Measurements from ENCODE around the gene CNKSR1.
"Not testable (repeated sequence)": the region's sequence is repeated elsewhere in the genome, so short reads cannot be mapped to it uniquely, and the experiment has no call there.

Gene CNKSR1

DNA sequence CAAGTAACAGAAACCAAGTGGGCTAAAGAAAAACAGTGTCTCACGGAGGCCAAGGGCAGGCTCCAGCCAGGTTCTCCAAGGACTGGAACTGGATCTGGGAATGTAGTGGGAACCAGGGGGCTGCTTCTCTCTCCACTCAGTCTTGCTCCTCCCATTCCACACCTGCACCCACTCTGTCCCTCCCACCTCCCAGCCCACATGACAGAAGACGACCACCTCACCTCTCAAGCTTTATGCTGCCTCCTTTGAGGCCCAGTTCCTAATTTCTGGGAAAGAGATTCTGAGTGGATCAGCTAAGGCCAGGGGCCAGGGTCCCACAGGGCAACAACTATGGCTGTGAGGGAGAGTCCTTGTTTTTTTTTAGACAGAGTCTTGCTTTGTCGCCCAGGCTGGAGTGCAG lies 38.0 kb downstream of the CNKSR1 start:
- Histone ChIP-seq H3K9ac (ENCODE audit: low read length) (no peak overlapping the region), H3K4me1 (ENCODE audit: control insufficient read depth, low read depth, low read length) (no peaks in the 10 kb centered on the region), H3K4me3 (ENCODE audit: low read length) (no peak overlapping the region), H3K36me3 (ENCODE audit: control insufficient read depth, low read depth, low read length) (no peaks in the 10 kb centered on the region), H3K27me3 (ENCODE audit: control insufficient read depth, insufficient read depth, low read length) (no peaks in the 10 kb centered on the region), H3K9me3 (ENCODE audit: control insufficient read depth, low read depth, low read length) (no peaks in the 10 kb centered on the region), H3K27ac (ENCODE audit: low read length) (no peak overlapping the region)

DNA sequence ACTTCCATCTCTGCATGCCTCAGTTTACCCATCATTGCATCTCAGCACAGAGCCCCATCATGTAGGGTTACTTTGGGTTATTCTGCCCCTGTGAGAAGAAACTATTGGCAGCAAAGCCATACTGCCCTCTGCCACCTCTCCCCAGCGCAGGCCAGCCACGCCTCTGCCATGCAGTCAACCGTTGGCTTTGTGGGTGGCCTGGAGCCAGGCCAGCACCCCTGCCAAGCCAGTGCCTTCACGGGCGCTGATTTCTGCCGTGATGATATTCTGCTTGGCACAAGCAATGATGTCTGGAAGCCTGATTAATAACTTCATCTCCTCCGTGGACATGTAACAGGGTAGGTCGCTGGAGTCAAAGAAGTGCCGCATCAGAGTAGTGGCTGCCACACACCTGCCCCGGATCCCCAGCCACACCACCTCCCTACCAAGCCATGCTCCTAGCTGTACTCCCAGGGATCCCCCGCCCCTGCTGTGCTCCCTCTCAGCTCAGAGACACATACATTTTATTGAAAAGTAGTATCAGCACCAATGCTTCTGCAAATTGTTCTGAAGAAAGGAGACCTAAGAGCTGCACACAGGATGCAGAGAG lies 41.7 kb downstream of the CNKSR1 start:
- no peak overlapping the region for H3K9ac ChIP-seq (ENCODE audit: low read length)
- H3K27ac ChIP-seq (ENCODE audit: low read length): no peak overlapping the region
- H3K4me3 ChIP-seq (ENCODE audit: low read length): no peak overlapping the region
- H3K27me3 ChIP-seq (ENCODE audit: control insufficient read depth, insufficient read depth, low read length): peaks cover 15% of the 10 kb centered on the region
- no peaks in the 10 kb centered on the region for H3K36me3 ChIP-seq (ENCODE audit: control insufficient read depth, low read depth, low read length)
- H3K9me3 ChIP-seq (ENCODE audit: control insufficient read depth, low read depth, low read length): no peaks in the 10 kb centered on the region
- H3K4me1 ChIP-seq (ENCODE audit: control insufficient read depth, low read depth, low read length): no peaks in the 10 kb centered on the region

GRCh38 chr1:26220199-26220912 lies 43.1 kb downstream of the CNKSR1 start:
- Histone ChIP-seq H3K9me3 (ENCODE audit: control insufficient read depth, low read depth, low read length) (no peaks in the 10 kb centered on the region), H3K4me1 (ENCODE audit: control insufficient read depth, low read depth, low read length) (no peaks in the 10 kb centered on the region), H3K27ac (ENCODE audit: low read length) (no peak overlapping the region), H3K9ac (ENCODE audit: low read length) (no peak overlapping the region), H3K4me3 (ENCODE audit: low read length) (no peak overlapping the region), H3K27me3 (ENCODE audit: control insufficient read depth, insufficient read depth, low read length) (peaks cover 27% of the 10 kb centered on the region), H3K36me3 (ENCODE audit: control insufficient read depth, low read depth, low read length) (no peaks in the 10 kb centered on the region)

- H3K9me3 ChIP-seq (ENCODE audit: control insufficient read depth, low read depth, low read length): no peaks in the 10 kb centered on the region
- peaks cover 34% of the 10 kb centered on the region for H3K27me3 ChIP-seq (ENCODE audit: control insufficient read depth, insufficient read depth, low read length)
- no peak overlapping the region for H3K4me3 ChIP-seq (ENCODE audit: low read length)
- H3K36me3 ChIP-seq (ENCODE audit: control insufficient read depth, low read depth, low read length): no peaks in the 10 kb centered on the region
- no peak overlapping the region for H3K27ac ChIP-seq (ENCODE audit: low read length)
- H3K4me1 ChIP-seq (ENCODE audit: control insufficient read depth, low read depth, low read length): no peaks in the 10 kb centered on the region
- H3K9ac ChIP-seq (ENCODE audit: low read length): no peak overlapping the region
Measured at GRCh38 chr1:26221094-26221493, 43.8 kb downstream of the CNKSR1 start.

DNA sequence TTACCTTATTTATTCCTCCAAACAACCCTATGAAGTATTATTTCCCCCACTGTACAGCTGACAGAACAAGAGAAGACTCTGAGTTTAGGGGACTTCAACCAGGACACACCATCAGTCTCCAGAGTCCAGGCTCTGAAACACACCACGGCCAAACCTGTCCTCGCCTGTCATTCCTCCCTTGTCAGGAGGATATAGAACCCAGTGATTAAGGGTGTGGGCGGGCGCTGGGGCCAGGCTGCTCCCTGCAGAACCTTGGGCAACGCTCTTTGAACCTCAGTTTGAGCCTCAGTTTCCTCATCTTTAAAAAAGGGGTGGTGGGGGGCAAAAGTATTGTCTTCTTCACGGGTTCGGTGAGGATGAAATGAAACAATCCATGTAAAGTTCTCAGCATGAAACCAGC lies 47.3 kb downstream of the CNKSR1 start:
- Histone ChIP-seq H3K27me3 (ENCODE audit: control insufficient read depth, insufficient read depth, low read length) (peaks cover 52% of the 10 kb centered on the region), H3K9me3 (ENCODE audit: control insufficient read depth, low read depth, low read length) (no peaks in the 10 kb centered on the region), H3K36me3 (ENCODE audit: control insufficient read depth, low read depth, low read length) (no peaks in the 10 kb centered on the region), H3K4me1 (ENCODE audit: control insufficient read depth, low read depth, low read length) (no peaks in the 10 kb centered on the region), H3K27ac (ENCODE audit: low read length) (no peak overlapping the region), H3K9ac (ENCODE audit: low read length) (no peak overlapping the region), H3K4me3 (ENCODE audit: low read length) (peak overlapping the region; percentile 63)

- Histone ChIP-seq H3K27me3 (ENCODE audit: control insufficient read depth, insufficient read depth, low read length) (peaks cover 52% of the 10 kb centered on the region), H3K4me1 (ENCODE audit: control insufficient read depth, low read depth, low read length) (no peaks in the 10 kb centered on the region), H3K9me3 (ENCODE audit: control insufficient read depth, low read depth, low read length) (no peaks in the 10 kb centered on the region), H3K36me3 (ENCODE audit: control insufficient read depth, low read depth, low read length) (no peaks in the 10 kb centered on the region), H3K4me3 (ENCODE audit: low read length) (peak overlapping the region; percentile 63), H3K9ac (ENCODE audit: low read length) (no peak overlapping the region), H3K27ac (ENCODE audit: low read length) (no peak overlapping the region)
Measured at GRCh38 chr1:26225033-26225831, 47.9 kb downstream of the CNKSR1 start.

- not testable (repeated sequence) for H3K36me3 ChIP-seq (ENCODE audit: control insufficient read depth, low read depth, low read length); H3K4me3 ChIP-seq (ENCODE audit: low read length); H3K4me1 ChIP-seq (ENCODE audit: control insufficient read depth, low read depth, low read length); H3K9me3 ChIP-seq (ENCODE audit: control insufficient read depth, low read depth, low read length); H3K27ac ChIP-seq (ENCODE audit: low read length); H3K9ac ChIP-seq (ENCODE audit: low read length)
- H3K27me3 ChIP-seq (ENCODE audit: control insufficient read depth, insufficient read depth, low read length): peaks cover 23% of the 10 kb centered on the region
Measured at GRCh38 chr1:26230682-26231081, 53.4 kb downstream of the CNKSR1 start.

DNA sequence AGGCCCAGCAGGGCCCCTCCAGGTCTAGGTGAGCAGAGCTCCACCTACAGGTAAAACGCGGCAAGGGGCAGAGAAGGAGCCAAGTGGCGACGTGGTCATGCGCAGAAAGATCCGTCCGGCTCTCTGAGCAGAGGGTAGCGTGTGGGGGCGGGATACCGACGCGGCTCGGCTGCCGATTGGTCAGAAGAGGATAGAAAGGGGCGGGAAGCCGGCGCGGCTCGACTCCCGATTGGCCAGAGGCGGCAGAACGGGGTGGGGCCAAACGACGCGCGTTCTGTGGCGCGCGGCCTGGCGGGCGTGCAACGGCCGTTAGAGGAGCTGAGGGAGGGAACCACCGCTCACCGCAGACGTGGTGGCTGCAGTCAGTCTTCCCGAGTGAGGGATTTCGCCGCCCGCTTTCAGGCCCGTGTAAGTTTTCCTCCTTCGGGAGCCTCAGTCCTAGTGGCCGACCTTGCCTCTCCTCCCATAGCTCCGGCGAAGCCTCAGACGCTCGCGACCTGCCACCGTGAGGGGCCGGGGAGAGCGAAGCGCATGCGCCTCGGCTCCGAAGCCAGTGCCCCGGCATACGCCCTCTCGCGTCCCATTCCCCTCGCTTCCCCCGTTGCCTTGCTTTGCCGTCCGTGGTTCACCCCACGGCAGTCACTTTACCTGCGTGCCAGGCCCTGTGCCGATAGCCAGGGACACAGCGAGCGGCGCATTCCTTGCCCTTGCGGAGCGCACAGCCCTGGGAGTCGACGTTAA lies 56.8 kb downstream of the CNKSR1 start, which contains the start of gene CEP85:
CEP85 (plus strand) TSS at position 298 of the 741 bp plus-strand sequence. CDS start 5,584 bp downstream, outside the sequence.
- H3K4me3 ChIP-seq (ENCODE audit: low read length): peak within 1 kb of the TSS; percentile 93
- no peaks in the 10 kb centered on the region for H3K4me1 ChIP-seq (ENCODE audit: control insufficient read depth, low read depth, low read length)
- no peaks in the 10 kb centered on the region for H3K9me3 ChIP-seq (ENCODE audit: control insufficient read depth, low read depth, low read length)
- peak within 1 kb of the TSS; percentile 12 for H3K27ac ChIP-seq (ENCODE audit: low read length)
- no peaks in the 10 kb centered on the region for H3K27me3 ChIP-seq (ENCODE audit: control insufficient read depth, insufficient read depth, low read length)
- H3K9ac ChIP-seq (ENCODE audit: low read length): peak within 1 kb of the TSS; percentile 81
- H3K36me3 ChIP-seq (ENCODE audit: control insufficient read depth, low read depth, low read length): no peaks in the 10 kb centered on the region

- Histone ChIP-seq H3K9ac (ENCODE audit: low read length) (peak overlapping the region; percentile 81), H3K36me3 (ENCODE audit: control insufficient read depth, low read depth, low read length) (peaks cover 3% of the 10 kb centered on the region), H3K4me3 (ENCODE audit: low read length) (peak overlapping the region; percentile 93), H3K27ac (ENCODE audit: low read length) (peak overlapping the region; percentile 12), H3K4me1 (ENCODE audit: control insufficient read depth, low read depth, low read length) (no peaks in the 10 kb centered on the region), H3K27me3 (ENCODE audit: control insufficient read depth, insufficient read depth, low read length) (no peaks in the 10 kb centered on the region), H3K9me3 (ENCODE audit: control insufficient read depth, low read depth, low read length) (no peaks in the 10 kb centered on the region)
Measured at GRCh38 chr1:26234644-26235370, 57.5 kb downstream of the CNKSR1 start.

DNA sequence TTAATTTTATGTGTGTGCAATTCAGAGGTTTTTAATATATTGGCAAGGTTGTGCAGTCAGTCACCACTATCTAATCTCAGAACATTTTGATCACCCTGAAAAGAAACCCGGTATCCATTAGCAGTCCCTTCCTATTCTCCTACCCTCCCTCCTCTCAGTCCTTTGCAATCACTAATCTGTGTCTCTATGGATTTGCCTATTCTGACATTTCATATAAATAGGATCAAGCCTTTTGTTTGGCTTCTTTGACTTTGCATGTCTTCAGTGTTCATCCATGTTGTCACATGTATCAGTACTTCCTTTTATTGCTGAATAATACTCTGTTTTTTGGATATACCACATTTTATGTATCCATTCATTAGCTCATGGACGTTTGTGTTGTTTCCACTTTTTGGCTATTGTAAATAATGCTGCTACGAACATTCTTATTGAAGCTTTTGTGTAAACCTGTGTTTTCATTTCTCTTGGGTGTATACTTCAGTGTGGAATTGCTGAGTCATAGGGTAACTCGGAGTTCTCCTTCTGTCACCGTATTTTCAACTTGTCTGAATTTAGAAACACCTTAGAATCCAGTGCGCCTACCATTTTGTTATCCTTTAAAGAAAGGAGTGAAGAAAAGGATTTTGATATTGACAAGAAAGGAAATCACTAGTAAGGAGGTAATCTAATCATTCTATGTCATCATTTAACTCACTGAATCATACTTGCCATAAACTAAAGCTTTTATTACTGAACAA lies 60.1 kb downstream of the CNKSR1 start:
- no peak overlapping the region for H3K4me3 ChIP-seq (ENCODE audit: low read length)
- no peaks in the 10 kb centered on the region for H3K4me1 ChIP-seq (ENCODE audit: control insufficient read depth, low read depth, low read length)
- H3K27me3 ChIP-seq (ENCODE audit: control insufficient read depth, insufficient read depth, low read length): no peaks in the 10 kb centered on the region
- no peak overlapping the region for H3K9ac ChIP-seq (ENCODE audit: low read length)
- no peak overlapping the region for H3K27ac ChIP-seq (ENCODE audit: low read length)
- H3K36me3 ChIP-seq (ENCODE audit: control insufficient read depth, low read depth, low read length): peaks cover 5% of the 10 kb centered on the region
- H3K9me3 ChIP-seq (ENCODE audit: control insufficient read depth, low read depth, low read length): no peaks in the 10 kb centered on the region

Measured in iPS-18a (cell line).